Erythroblast (primary cell): Measurements from ENCODE around the gene SFRP4.

Experiments
- GATA1 ChIP-seq: IDR thresholded peaks from 2 replicates; pipeline ENCODE4 v1.6.1; 2011; ENCODE audit warnings: low read depth, mild to moderate bottlenecking, control low read depth, low read length, moderate library complexity
- POLR2A ChIP-seq: IDR thresholded peaks from 2 replicates; pipeline ENCODE4 v1.6.1; 2011; ENCODE audit warnings: mild to moderate bottlenecking, low read length

GRCh38 chr7:37944737-37945054, 28.1 kb upstream of the SFRP4 start:
- TF ChIP-seq POLR2A (no peak), GATA1 (no peak)
